GM11168 (cell line): ENCODE data around the gene KRTAP17-1.
"Not testable (repeated sequence)": the region's sequence is repeated elsewhere in the genome, so short reads cannot be mapped to it uniquely, and the experiment has no call there.

ENCODE experiments used
- in situ Hi-C: fragments of 300-500 bp; cut with MboI; formaldehyde crosslinking; loops from one replicate; pipeline ENCODE4 v1.12.0; 2022; ENCODE audit warnings: low sequenced_read_pairs; ENCODE audit not compliant: unreplicated experiment

Gene KRTAP17-1

GRCh38 chr17:41308251-41308917 lies 7.1 kb downstream of the KRTAP17-1 start:
- in situ Hi-C loops, result loop anchor here (25.0 kb wide), 1 partner anchor 396 kb away; no protein-coding TSS in a partner anchor

- in situ Hi-C loops, result loop anchor here (25.0 kb wide), 1 partner anchor 395 kb away; no protein-coding TSS in a partner anchor
Measured at GRCh38 chr17:41307647-41308046, 7.9 kb downstream of the KRTAP17-1 start.

- in situ Hi-C loops, result loop anchor here (25.0 kb wide), 1 partner anchor 392 kb away; no protein-coding TSS in a partner anchor
Measured at GRCh38 chr17:41304091-41304490, 11.4 kb downstream of the KRTAP17-1 start.

GRCh38 chr17:41302981-41303380 lies 12.5 kb downstream of the KRTAP17-1 start:
- in situ Hi-C loops, result loop anchor here (25.0 kb wide), 1 partner anchor 391 kb away; no protein-coding TSS in a partner anchor

GRCh38 chr17:41301916-41302901 lies 13.3 kb downstream of the KRTAP17-1 start, which contains the start of gene KRTAP29-1:
KRTAP29-1 (minus strand) TSS chr17:41302851; CDS start chr17:41302851, 0 bp downstream.
- in situ Hi-C loops, result loop anchor here (25.0 kb wide), 1 partner anchor 390 kb away; no protein-coding TSS in a partner anchor

GRCh38 chr17:41301204-41301790 lies 14.2 kb downstream of the KRTAP17-1 start:
- in situ Hi-C loops, result loop anchor here (25.0 kb wide), 1 partner anchor 389 kb away; no protein-coding TSS in a partner anchor

GRCh38 chr17:41298458-41299135 lies 16.9 kb downstream of the KRTAP17-1 start:
- in situ Hi-C loops, result no loop called here

GRCh38 chr17:41296846-41297245 lies 18.7 kb downstream of the KRTAP17-1 start:
- in situ Hi-C loops, result no loop called here

GRCh38 chr17:41294016-41294415 lies 21.5 kb downstream of the KRTAP17-1 start:
- in situ Hi-C loops, result no loop called here

- in situ Hi-C loops, result no loop called here
Measured at GRCh38 chr17:41287050-41287449, 28.5 kb downstream of the KRTAP17-1 start.

- in situ Hi-C loops, result no loop called here
Measured at GRCh38 chr17:41284546-41284945, 31.0 kb downstream of the KRTAP17-1 start.

GRCh38 chr17:41284043-41284442 lies 31.5 kb downstream of the KRTAP17-1 start:
- in situ Hi-C loops, result no loop called here

GRCh38 chr17:41278176-41278955 lies 37.1 kb downstream of the KRTAP17-1 start:
- in situ Hi-C loops, result no loop called here

- in situ Hi-C loops, result not testable (repeated sequence)
Measured at GRCh38 chr17:41275648-41276190, 39.8 kb downstream of the KRTAP17-1 start, which contains the start of gene KRTAP9-7. KRTAP9-7 (plus strand) TSS chr17:41275698; CDS start chr17:41275698, 0 bp downstream.

- in situ Hi-C loops, result no loop called here
Measured at GRCh38 chr17:41271858-41272257, 43.7 kb downstream of the KRTAP17-1 start.

- in situ Hi-C loops, result not testable (repeated sequence)
Measured at GRCh38 chr17:41271323-41271722, 44.2 kb downstream of the KRTAP17-1 start.

- in situ Hi-C loops, result no loop called here
Measured at GRCh38 chr17:41267711-41268110, 47.8 kb downstream of the KRTAP17-1 start.

- in situ Hi-C loops, result no loop called here
Measured at GRCh38 chr17:41265078-41265477, 50.4 kb downstream of the KRTAP17-1 start, which contains the start of gene KRTAP9-6. KRTAP9-6 (plus strand) TSS chr17:41265378; CDS start chr17:41265378, 0 bp downstream.
